H9 (cell line): Measurements from ENCODE around the gene INPP5B. TPM values are rescaled to one million over a fixed set of nuclear protein-coding genes. Genes with fewer than 3 reads are reported as not detected.
"Not testable (repeated sequence)": the region's sequence is repeated elsewhere in the genome, so short reads cannot be mapped to it uniquely, and the experiment has no call there.

Source experiments
- DNase-seq: peaks from one replicate; pipeline ENCODE4 v3.0.0-alpha.2; 2017
- H2AFZ ChIP-seq: one replicate; pipeline ENCODE4 v1.6.1; 2013; ENCODE audit warnings: mild to moderate bottlenecking, low read length, control low read depth, moderate library complexity
- H2AK5ac ChIP-seq: 2 replicates; pipeline ENCODE4 v1.6.1; 2013; ENCODE audit warnings: low read length, control low read depth, mixed read lengths; ENCODE audit not compliant: insufficient read length
- H2BK120ac ChIP-seq: one replicate; pipeline ENCODE4 v1.6.1; 2013; ENCODE audit warnings: low read depth, mild to moderate bottlenecking, low read length, control low read depth, inconsistent platforms; ENCODE audit not compliant: poor library complexity, severe bottlenecking
- H2BK12ac ChIP-seq: 2 replicates; pipeline ENCODE4 v1.6.1; 2013; ENCODE audit warnings: low read length, control low read depth, mixed read lengths, low read depth; ENCODE audit not compliant: insufficient read length
- H2BK15ac ChIP-seq: 2 replicates; pipeline ENCODE4 v1.6.1; 2013; ENCODE audit warnings: low read depth, low read length, control low read depth
- H2BK20ac ChIP-seq: one replicate; pipeline ENCODE4 v1.6.1; 2013; ENCODE audit warnings: low read depth, mild to moderate bottlenecking, low read length, control low read depth, inconsistent platforms; ENCODE audit not compliant: poor library complexity, severe bottlenecking
- H2BK5ac ChIP-seq: 2 replicates; pipeline ENCODE4 v1.6.1; 2013; ENCODE audit warnings: low read length, control low read depth, mixed read lengths; ENCODE audit not compliant: insufficient read length
- H3K14ac ChIP-seq: 2 replicates; pipeline ENCODE4 v1.6.1; 2013; ENCODE audit warnings: low read length, control low read depth; ENCODE audit not compliant: insufficient read depth
- H3K18ac ChIP-seq: 2 replicates; pipeline ENCODE4 v1.6.1; 2013; ENCODE audit warnings: low read depth, mild to moderate bottlenecking, mixed read lengths, low read length, control low read depth; ENCODE audit not compliant: insufficient read length
- H3K23ac ChIP-seq: 2 replicates; pipeline ENCODE4 v1.6.1; 2013; ENCODE audit warnings: low read length, control low read depth, mixed read lengths, low read depth; ENCODE audit not compliant: insufficient read length
- H3K23me2 ChIP-seq: 2 replicates; pipeline ENCODE4 v1.6.1; 2013; ENCODE audit warnings: low read depth, mild to moderate bottlenecking, mixed read lengths, low read length, control low read depth; ENCODE audit not compliant: insufficient read length, poor library complexity, severe bottlenecking
- H3K27ac ChIP-seq: 2 replicates; pipeline ENCODE4 v1.5.1; 2013; ENCODE audit warnings: low read length, control low read depth, mixed read lengths, low read depth; ENCODE audit not compliant: insufficient read length
- H3K27me3 ChIP-seq: 2 replicates; pipeline ENCODE4 v1.6.1; 2013; ENCODE audit warnings: low read length, control low read depth, inconsistent platforms; ENCODE audit not compliant: insufficient read depth
- H3K4ac ChIP-seq: 2 replicates; pipeline ENCODE4 v1.6.1; 2013; ENCODE audit warnings: low read depth, mild to moderate bottlenecking, control low read depth, inconsistent platforms, low read length, moderate library complexity
- H3K4me1 ChIP-seq: 2 replicates; pipeline ENCODE4 v1.6.1; 2013; ENCODE audit warnings: low read length, control low read depth, inconsistent platforms; ENCODE audit not compliant: insufficient read depth
- H3K4me2 ChIP-seq: 2 replicates; pipeline ENCODE4 v1.6.1; 2013; ENCODE audit warnings: low read length, control low read depth, mixed read lengths; ENCODE audit not compliant: insufficient read length, insufficient read depth
- H3K56ac ChIP-seq: 2 replicates; pipeline ENCODE4 v1.6.1; 2013; ENCODE audit warnings: low read depth, mild to moderate bottlenecking, mixed read lengths, low read length, control low read depth; ENCODE audit not compliant: insufficient read length
- H3K79me1 ChIP-seq: 2 replicates; pipeline ENCODE4 v1.6.1; 2013; ENCODE audit warnings: low read depth, mild to moderate bottlenecking, moderate library complexity, low read length, control low read depth, inconsistent platforms; ENCODE audit not compliant: insufficient read depth, poor library complexity, severe bottlenecking
- H3K79me2 ChIP-seq: 2 replicates; pipeline ENCODE4 v1.6.1; 2013; ENCODE audit warnings: low read length, control low read depth, inconsistent platforms; ENCODE audit not compliant: insufficient read depth
- H3K9ac ChIP-seq: 2 replicates; pipeline ENCODE4 v1.6.1; 2013; ENCODE audit warnings: low read length, control low read depth, mixed read lengths; ENCODE audit not compliant: insufficient read length; ENCODE audit errors: extremely low read depth
- H3K9me3 ChIP-seq: one replicate; pipeline ENCODE4 v1.6.1; 2013; ENCODE audit warnings: low read depth, low read length, inconsistent platforms; ENCODE audit not compliant: control insufficient read depth
- H3T11ph ChIP-seq: one replicate; pipeline ENCODE4 v1.6.1; 2013; ENCODE audit warnings: mild to moderate bottlenecking, low read length, control low read depth, inconsistent platforms
- H4K20me1 ChIP-seq: one replicate; pipeline ENCODE4 v1.6.1; 2013; ENCODE audit not compliant: control insufficient read depth, insufficient read length, insufficient read depth
- H4K5ac ChIP-seq: 2 replicates; pipeline ENCODE4 v1.6.1; 2013; ENCODE audit warnings: low read depth, mild to moderate bottlenecking, mixed read lengths, low read length, control low read depth; ENCODE audit not compliant: insufficient read length
- H4K8ac ChIP-seq: replicated peaks from 2 replicates; pipeline ENCODE4 v1.6.1; 2013; ENCODE audit warnings: low read length, control low read depth, mixed read lengths, low read depth; ENCODE audit not compliant: insufficient read length
- H4K91ac ChIP-seq: 2 replicates; pipeline ENCODE4 v1.6.1; 2013; ENCODE audit warnings: low read depth, mild to moderate bottlenecking, moderate library complexity, mixed read lengths, low read length, control low read depth; ENCODE audit not compliant: insufficient read length
- H3K27ac Mint-ChIP-seq, 3 experiments: 2 replicates in 2 of 3; 3 replicates in 1 of 3; pipeline ENCODE4 v1.8.0; 2020 to 2021; ENCODE audit warnings: mixed read lengths in 3 of 3, mild to moderate bottlenecking in 1 of 3, moderate library complexity in 1 of 3
- H3K27me3 Mint-ChIP-seq: 2 replicates; pipeline ENCODE4 v1.8.0; 2021; ENCODE audit warnings: low read depth, mild to moderate bottlenecking, moderate library complexity, mixed read lengths
- H3K36me3 Mint-ChIP-seq, 3 experiments: 2 replicates in 2 of 3; 3 replicates in 1 of 3; pipeline ENCODE4 v1.8.0; 2020 to 2021; ENCODE audit warnings: low read depth in 3 of 3, mixed read lengths in 3 of 3; ENCODE audit not compliant: insufficient read depth in 1 of 3
- H3K4me1 Mint-ChIP-seq, 2 experiments: 2 replicates each; pipeline ENCODE4 v1.8.0; 2020; ENCODE audit warnings: mixed read lengths in 2 of 2
- H3K4me3 Mint-ChIP-seq, 2 experiments: 2 replicates in 1 of 2; 3 replicates in 1 of 2; pipeline ENCODE4 v1.8.0; 2020 to 2021; ENCODE audit warnings: mild to moderate bottlenecking in 2 of 2, mixed read lengths in 2 of 2, moderate library complexity in 1 of 2
- H3K9me3 Mint-ChIP-seq, 2 experiments: 2 replicates in 1 of 2; 3 replicates in 1 of 2; pipeline ENCODE4 v1.8.0; 2020; ENCODE audit warnings: mild to moderate bottlenecking in 2 of 2, mixed read lengths in 2 of 2, moderate library complexity in 1 of 2
- WGBS: extraction: QIAGEN DNeasy Blood & Tissue Kit; methylation state at CpG from one replicate; pipeline ENCODE4 v1.1.7; 2013; ENCODE audit warnings: missing lambda C conversion rate, low lambda C conversion rate, mixed read lengths; ENCODE audit not compliant: insufficient read length; ENCODE audit errors: extremely low coverage; 5-methylcytosine and 5-hydroxymethylcytosine counted together
- total RNA-seq: library from RNA; stranded (reverse); gene quantifications from 2 replicates; pipeline ENCODE4 v1.2.1, GENCODE V29; 2021
- TF ChIP-seq, protein P1 (sequence below): fragments of 200-600 bp; sonication (generic); conservative IDR thresholded peaks from 3 replicates; pipeline ENCODE4 v1.8.0; 2021; ENCODE audit warnings: antibody characterized with exemption, mild to moderate bottlenecking

Gene INPP5B
- total RNA-seq, 1 experiment from 2014 or later: 28.2 TPM

DNA sequence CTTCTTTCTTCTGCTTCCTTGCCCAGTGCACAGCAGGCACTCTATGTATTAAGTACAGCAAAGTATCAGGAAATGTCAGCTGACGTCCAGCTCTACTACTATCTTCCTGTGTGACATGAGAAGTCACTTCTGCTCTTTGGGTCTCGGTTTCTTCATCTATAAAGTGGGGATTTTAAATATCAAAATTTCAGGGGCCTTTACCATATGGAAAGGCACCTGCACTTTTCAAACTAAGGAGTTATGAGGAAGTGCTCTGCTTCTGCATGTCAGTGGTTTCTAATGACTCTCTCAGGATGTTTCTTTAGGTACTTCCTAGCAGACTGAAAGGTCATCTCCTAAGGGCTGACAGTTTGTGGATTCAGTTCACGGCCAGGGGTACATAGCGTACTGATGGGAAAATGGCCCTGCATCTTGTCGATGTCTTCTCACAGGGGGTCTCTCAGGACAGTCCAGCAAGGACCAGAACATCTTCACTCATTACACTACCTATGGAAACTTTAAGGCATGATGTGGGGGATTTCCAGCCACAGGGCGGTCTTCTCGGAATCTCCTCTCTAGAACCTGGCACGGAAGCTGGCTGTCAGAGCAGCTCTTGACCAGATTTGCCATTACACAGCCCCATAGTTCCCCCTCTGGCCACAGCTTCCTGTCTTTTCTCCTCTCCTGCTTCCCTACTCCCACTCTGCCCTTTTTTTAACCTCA is 45.5 kb downstream of the INPP5B start:
- H3K14ac ChIP-seq: no peak overlapping the region
- H3K9me3 ChIP-seq: no peaks in the 10 kb centered on the region
- H2BK12ac ChIP-seq: no peak overlapping the region
- H2BK15ac ChIP-seq: no peak overlapping the region
- H3K18ac ChIP-seq: no peak overlapping the region
- peaks cover 11% of the 10 kb centered on the region in 2 experiments; a peak in 4 of 5 replicates for H3K9me3 Mint-ChIP-seq
- H3K23ac ChIP-seq: no peak overlapping the region
- TF ChIP-seq, protein P1, sequence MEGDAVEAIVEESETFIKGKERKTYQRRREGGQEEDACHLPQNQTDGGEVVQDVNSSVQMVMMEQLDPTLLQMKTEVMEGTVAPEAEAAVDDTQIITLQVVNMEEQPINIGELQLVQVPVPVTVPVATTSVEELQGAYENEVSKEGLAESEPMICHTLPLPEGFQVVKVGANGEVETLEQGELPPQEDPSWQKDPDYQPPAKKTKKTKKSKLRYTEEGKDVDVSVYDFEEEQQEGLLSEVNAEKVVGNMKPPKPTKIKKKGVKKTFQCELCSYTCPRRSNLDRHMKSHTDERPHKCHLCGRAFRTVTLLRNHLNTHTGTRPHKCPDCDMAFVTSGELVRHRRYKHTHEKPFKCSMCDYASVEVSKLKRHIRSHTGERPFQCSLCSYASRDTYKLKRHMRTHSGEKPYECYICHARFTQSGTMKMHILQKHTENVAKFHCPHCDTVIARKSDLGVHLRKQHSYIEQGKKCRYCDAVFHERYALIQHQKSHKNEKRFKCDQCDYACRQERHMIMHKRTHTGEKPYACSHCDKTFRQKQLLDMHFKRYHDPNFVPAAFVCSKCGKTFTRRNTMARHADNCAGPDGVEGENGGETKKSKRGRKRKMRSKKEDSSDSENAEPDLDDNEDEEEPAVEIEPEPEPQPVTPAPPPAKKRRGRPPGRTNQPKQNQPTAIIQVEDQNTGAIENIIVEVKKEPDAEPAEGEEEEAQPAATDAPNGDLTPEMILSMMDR: no peak
- H3K4me1 ChIP-seq: no peaks in the 10 kb centered on the region
- no peaks in the 10 kb centered on the region for H3K79me2 ChIP-seq
- no peaks in the 10 kb centered on the region for H3K79me1 ChIP-seq
- H3K9ac ChIP-seq: no peak overlapping the region
- H3K4me1 Mint-ChIP-seq: no peaks in the 10 kb centered on the region
- H3K56ac ChIP-seq: no peak overlapping the region
- H2BK120ac ChIP-seq: no peak overlapping the region
- no peak overlapping the region for H4K5ac ChIP-seq
- no peak overlapping the region for H3K4me2 ChIP-seq
- WGBS: no CpG with 5 or more reads among the region's 8 CpGs
- no peak overlapping the region for H2BK20ac ChIP-seq
- H3K4ac ChIP-seq: no peak overlapping the region
- no peak overlapping the region for H4K91ac ChIP-seq
- no peak overlapping the region for H2BK5ac ChIP-seq
- no peak overlapping the region for H3K4me3 Mint-ChIP-seq
- no peaks in the 10 kb centered on the region for H3K27me3 ChIP-seq
- peak overlapping the region in 1 of 3 experiments; percentile 21; a peak in 3 of 7 replicates for H3K27ac Mint-ChIP-seq
- H4K20me1 ChIP-seq: no peaks in the 10 kb centered on the region
- H2AK5ac ChIP-seq: no peak overlapping the region
- no peak overlapping the region for H4K8ac ChIP-seq
- DNase-seq: no peak
- no peak overlapping the region for H2AFZ ChIP-seq
- H3K27me3 Mint-ChIP-seq: no peaks in the 10 kb centered on the region
- no peak overlapping the region for H3K27ac ChIP-seq
- peaks cover 5 to 23% (median 5%) of the 10 kb centered on the region in 3 experiments; a peak in 4 of 7 replicates for H3K36me3 Mint-ChIP-seq
- H3K23me2 ChIP-seq: no peaks in the 10 kb centered on the region
- H3T11ph ChIP-seq: no peak overlapping the region

DNA sequence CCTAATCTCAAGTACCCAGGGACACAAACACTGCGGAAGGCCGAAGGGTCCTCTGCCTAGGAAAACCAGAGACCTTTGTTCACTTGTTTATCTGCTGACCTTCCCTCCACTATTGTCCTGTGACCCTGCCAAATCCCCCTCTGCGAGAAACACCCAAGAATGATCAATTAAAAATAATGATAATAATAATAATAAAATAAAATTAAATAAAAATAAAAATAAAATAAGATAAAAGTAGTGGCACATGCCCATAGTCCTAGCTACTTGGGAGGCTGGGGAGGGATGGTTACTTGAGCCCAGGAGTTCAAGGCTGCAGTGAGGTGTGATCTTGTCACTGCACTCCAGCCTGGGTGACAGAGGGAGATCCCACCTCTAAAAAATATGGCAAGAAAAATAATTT is 49.3 kb downstream of the INPP5B start:
- H3K23me2 ChIP-seq, H3K23ac ChIP-seq, H3K4me2 ChIP-seq: not testable (repeated sequence)

More for the DNA sequence above, 49.3 kb downstream of the INPP5B start:
- H3K36me3 Mint-ChIP-seq: peaks cover 4 to 17% (median 5%) of the 10 kb centered on the region in 3 experiments; a peak in 4 of 7 replicates
- H2BK15ac ChIP-seq, H3T11ph ChIP-seq, H2AK5ac ChIP-seq, H3K18ac ChIP-seq, H4K91ac ChIP-seq, H3K79me1 ChIP-seq, H3K4me1 Mint-ChIP-seq, H3K9me3 ChIP-seq, H3K27ac Mint-ChIP-seq, H3K27ac ChIP-seq, H2BK5ac ChIP-seq, H3K14ac ChIP-seq, H4K8ac ChIP-seq, H3K79me2 ChIP-seq, DNase-seq, H3K27me3 Mint-ChIP-seq, H2BK20ac ChIP-seq, H3K4ac ChIP-seq, H2BK12ac ChIP-seq, H3K4me3 Mint-ChIP-seq, H4K20me1 ChIP-seq, H3K4me1 ChIP-seq, H2BK120ac ChIP-seq, H4K5ac ChIP-seq, H2AFZ ChIP-seq, H3K9me3 Mint-ChIP-seq, H3K56ac ChIP-seq, H3K27me3 ChIP-seq, H3K9ac ChIP-seq: not testable (repeated sequence)
- no CpG with 5 or more reads among the region's 3 CpGs for WGBS
